GM12878 (cell line): Measurements from ENCODE around the gene RACGAP1. TPM values are rescaled to one million over a fixed set of nuclear protein-coding genes. Genes with fewer than 3 reads are reported as not detected.

Experiments
- BACH1 ChIP-seq: fragments of 450-650 bp; IDR thresholded peaks from 2 replicates; pipeline ENCODE4 v1.6.1; 2017; ENCODE audit warnings: mild to moderate bottlenecking, borderline replicate concordance
- CHD4 ChIP-seq: fragments of 200-600 bp; sonication (generic); IDR thresholded peaks from 2 replicates; pipeline ENCODE4 v1.6.1; 2016; ENCODE audit warnings: mild to moderate bottlenecking
- EZH2 ChIP-seq: IDR thresholded peaks from 2 replicates; pipeline ENCODE4 v1.6.1; 2012; ENCODE audit warnings: low read depth, mild to moderate bottlenecking, control low read depth, inconsistent platforms, low read length, borderline replicate concordance; ENCODE audit not compliant: control insufficient read depth
- FOS ChIP-seq: IDR thresholded peaks from 3 replicates; pipeline ENCODE4 v1.6.1; 2011; ENCODE audit warnings: borderline replicate concordance; ENCODE audit not compliant: insufficient read length; ENCODE audit errors: extremely low read depth
- IRF4 ChIP-seq: IDR thresholded peaks from 2 replicates; pipeline ENCODE4 v1.6.1; 2011; ENCODE audit warnings: low read depth, low read length
- MEF2B ChIP-seq: fragments of 450-650 bp; IDR thresholded peaks from 2 replicates; pipeline ENCODE4 v1.6.1; 2018; ENCODE audit warnings: mild to moderate bottlenecking, moderate library complexity; ENCODE audit not compliant: partially characterized antibody, poor library complexity, severe bottlenecking
- MYC ChIP-seq: IDR thresholded peaks from 2 replicates; pipeline ENCODE4 v1.6.1; 2011; ENCODE audit warnings: mild to moderate bottlenecking, low read length, moderate library complexity, inconsistent platforms; ENCODE audit not compliant: insufficient read depth, insufficient replicate concordance, insufficient read length, severe bottlenecking
- NFYA ChIP-seq: IDR thresholded peaks from 2 replicates; pipeline ENCODE4 v1.6.1; 2011; ENCODE audit warnings: low read depth, mild to moderate bottlenecking, low read length, improper control_type of control experiment, borderline replicate concordance
- NR2C1 ChIP-seq: fragments of 450-650 bp; IDR thresholded peaks from 2 replicates; pipeline ENCODE4 v1.6.1; 2017; ENCODE audit warnings: antibody characterized with exemption, mild to moderate bottlenecking, moderate library complexity
- PAX8 ChIP-seq: fragments of 450-650 bp; IDR thresholded peaks from 2 replicates; pipeline ENCODE4 v1.6.1; 2017; ENCODE audit warnings: mild to moderate bottlenecking, moderate library complexity
- POLR2AphosphoS5 ChIP-seq: IDR thresholded peaks from 2 replicates; pipeline ENCODE4 v1.6.1; 2011; ENCODE audit warnings: mild to moderate bottlenecking, low read length, inconsistent platforms
- RAD21 ChIP-seq: IDR thresholded peaks from 2 replicates; pipeline ENCODE4 v1.6.1; 2011; ENCODE audit warnings: mild to moderate bottlenecking, low read depth, low read length, moderate library complexity; ENCODE audit not compliant: insufficient read depth
- RELA ChIP-seq: fragments of 450-650 bp; IDR thresholded peaks from 2 replicates; pipeline ENCODE4 v1.8.0; 2014; ENCODE audit warnings: borderline replicate concordance; ENCODE audit not compliant: partially characterized antibody
- RFX5 ChIP-seq: IDR thresholded peaks from 2 replicates; pipeline ENCODE4 v1.6.1; 2011; ENCODE audit warnings: low read depth, low read length, improper control_type of control experiment
- SIX5 ChIP-seq: IDR thresholded peaks from 2 replicates; pipeline ENCODE4 v1.6.1; 2011; ENCODE audit warnings: mild to moderate bottlenecking, low read depth, low read length, moderate library complexity; ENCODE audit not compliant: severe bottlenecking
- SMAD5 ChIP-seq: IDR thresholded peaks from 2 replicates; pipeline ENCODE4 v1.6.1; 2016; ENCODE audit warnings: antibody characterized with exemption, low read depth
- TCF3 ChIP-seq: IDR thresholded peaks from 2 replicates; pipeline ENCODE4 v1.6.1; 2012; ENCODE audit warnings: low read depth, mild to moderate bottlenecking, low read length, borderline replicate concordance; ENCODE audit not compliant: insufficient read depth
- polyA plus RNA-seq, 11 experiments: library from polyadenylated mRNA; depleted of rRNA in 4 of 11; unstranded in 6 of 11; stranded (reverse) in 5 of 11; fragments of >200 nt; fragmentation: Nextera tagmentation in 4 of 11; fragmentation: Illumina TruSeq in 1 of 11; extraction: Ambion mirVana in 4 of 11; extraction: Trizol in 1 of 11; gene quantifications; 1 replicate in 1 of 11; 2 replicates in 10 of 11; pipeline versions ENCODE4 v1.2.1 to v1.2.3, GENCODE V29; 2011 to 2016; ENCODE audit warnings: inconsistent platforms in 2 of 11, missing spikeins in 2 of 11, low read depth in 1 of 11
- total RNA-seq, 4 experiments: library from RNA; depleted of rRNA in 3 of 4; stranded (reverse); fragments of >200 nt in 3 of 4; fragmentation: Illumina TruSeq in 1 of 4; extraction: Trizol in 1 of 4; gene quantifications; 2 replicates each; pipeline versions ENCODE4 v1.2.1 to v1.2.3, GENCODE V29; 2013 to 2021
- TF ChIP-seq, protein P1 (sequence below): IDR thresholded peaks from 2 replicates; pipeline ENCODE4 v1.6.1; 2011; ENCODE audit warnings: low read depth, mild to moderate bottlenecking, low read length, moderate library complexity, borderline replicate concordance; ENCODE audit errors: extremely low read depth
- TF ChIP-seq, protein P2 (sequence below): fragments of 450-650 bp; IDR thresholded peaks from 2 replicates; pipeline ENCODE4 v1.6.1; 2017; ENCODE audit warnings: low read depth, mild to moderate bottlenecking, moderate library complexity
- TF ChIP-seq, protein P3 (sequence below): fragments of 150-350 bp; IDR thresholded peaks from 2 replicates; pipeline ENCODE4 v1.6.1; 2016; ENCODE audit warnings: low read depth, low read length
- TF ChIP-seq, protein P4 (sequence below): fragments of 450-650 bp; IDR thresholded peaks from 2 replicates; pipeline ENCODE4 v1.6.1; 2016; ENCODE audit warnings: mild to moderate bottlenecking
- TF ChIP-seq, protein P5 (sequence below): IDR thresholded peaks from 2 replicates; pipeline ENCODE4 v1.6.1; 2011; ENCODE audit warnings: low read depth, low read length, improper control_type of control experiment, borderline replicate concordance

The RACGAP1 gene
- total and polyA plus RNA-seq, 10 of the 15 experiments (the other 5 are each of a cell fraction or from before 2014, with no cell fraction given), result 32.4 to 87.9 (median 76.2) TPM

DNA sequence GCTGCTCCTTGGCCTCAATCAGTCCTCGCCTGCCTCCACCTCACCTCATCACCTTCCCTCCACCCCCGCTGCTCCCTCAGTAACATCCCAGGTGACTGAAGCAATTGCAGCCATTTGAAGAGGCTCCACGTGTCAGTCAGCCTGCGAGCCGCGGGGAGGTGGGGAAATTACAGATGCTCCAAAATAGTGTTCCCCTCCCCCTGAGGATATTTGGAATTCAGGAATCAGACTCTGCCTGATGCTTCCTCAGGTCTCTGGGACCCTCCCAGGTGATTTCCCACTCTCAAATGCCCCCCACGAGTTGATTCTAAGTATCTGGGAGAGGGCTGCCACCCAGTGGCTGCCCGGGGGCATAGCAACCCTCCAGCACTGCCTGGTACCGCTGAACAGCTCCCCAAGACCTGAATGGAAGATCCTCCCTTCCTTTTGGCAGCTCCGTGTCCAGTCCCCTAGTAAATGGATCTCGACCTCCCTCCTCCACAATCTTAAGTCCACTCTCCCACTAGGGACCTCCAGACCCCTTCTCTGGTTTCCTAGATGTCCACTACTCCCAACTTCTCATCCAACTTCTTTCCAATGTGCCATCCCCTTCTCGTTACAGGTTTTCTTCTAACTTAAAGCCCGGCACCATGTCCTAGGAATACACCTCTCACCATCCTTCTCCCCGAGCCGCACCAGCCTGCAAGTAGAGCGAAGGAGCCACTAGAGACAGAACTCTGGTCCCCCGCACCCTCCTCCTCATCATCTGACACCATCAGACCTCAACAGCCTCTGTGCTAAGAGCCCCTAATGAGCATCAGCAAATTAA lies 30.7 kb upstream of the RACGAP1 start (continued):
- TF ChIP-seq, protein P1, sequence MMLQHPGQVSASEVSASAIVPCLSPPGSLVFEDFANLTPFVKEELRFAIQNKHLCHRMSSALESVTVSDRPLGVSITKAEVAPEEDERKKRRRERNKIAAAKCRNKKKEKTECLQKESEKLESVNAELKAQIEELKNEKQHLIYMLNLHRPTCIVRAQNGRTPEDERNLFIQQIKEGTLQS, result no peak
- no peak for TF ChIP-seq NFYA
- no peak for TF ChIP-seq TCF3
- TF ChIP-seq BACH1, result no peak
- TF ChIP-seq MYC, result no peak
- TF ChIP-seq RELA, result peak; percentile 70
- TF ChIP-seq SMAD5, result no peak
- TF ChIP-seq, protein P2, sequence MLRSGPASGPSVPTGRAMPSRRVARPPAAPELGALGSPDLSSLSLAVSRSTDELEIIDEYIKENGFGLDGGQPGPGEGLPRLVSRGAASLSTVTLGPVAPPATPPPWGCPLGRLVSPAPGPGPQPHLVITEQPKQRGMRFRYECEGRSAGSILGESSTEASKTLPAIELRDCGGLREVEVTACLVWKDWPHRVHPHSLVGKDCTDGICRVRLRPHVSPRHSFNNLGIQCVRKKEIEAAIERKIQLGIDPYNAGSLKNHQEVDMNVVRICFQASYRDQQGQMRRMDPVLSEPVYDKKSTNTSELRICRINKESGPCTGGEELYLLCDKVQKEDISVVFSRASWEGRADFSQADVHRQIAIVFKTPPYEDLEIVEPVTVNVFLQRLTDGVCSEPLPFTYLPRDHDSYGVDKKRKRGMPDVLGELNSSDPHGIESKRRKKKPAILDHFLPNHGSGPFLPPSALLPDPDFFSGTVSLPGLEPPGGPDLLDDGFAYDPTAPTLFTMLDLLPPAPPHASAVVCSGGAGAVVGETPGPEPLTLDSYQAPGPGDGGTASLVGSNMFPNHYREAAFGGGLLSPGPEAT, result 0 out of 2 replicates have a peak, but pooled peaks have one; percentile 35
- TF ChIP-seq RFX5, result no peak
- peak; percentile 79 for TF ChIP-seq RAD21
- TF ChIP-seq, protein P3, sequence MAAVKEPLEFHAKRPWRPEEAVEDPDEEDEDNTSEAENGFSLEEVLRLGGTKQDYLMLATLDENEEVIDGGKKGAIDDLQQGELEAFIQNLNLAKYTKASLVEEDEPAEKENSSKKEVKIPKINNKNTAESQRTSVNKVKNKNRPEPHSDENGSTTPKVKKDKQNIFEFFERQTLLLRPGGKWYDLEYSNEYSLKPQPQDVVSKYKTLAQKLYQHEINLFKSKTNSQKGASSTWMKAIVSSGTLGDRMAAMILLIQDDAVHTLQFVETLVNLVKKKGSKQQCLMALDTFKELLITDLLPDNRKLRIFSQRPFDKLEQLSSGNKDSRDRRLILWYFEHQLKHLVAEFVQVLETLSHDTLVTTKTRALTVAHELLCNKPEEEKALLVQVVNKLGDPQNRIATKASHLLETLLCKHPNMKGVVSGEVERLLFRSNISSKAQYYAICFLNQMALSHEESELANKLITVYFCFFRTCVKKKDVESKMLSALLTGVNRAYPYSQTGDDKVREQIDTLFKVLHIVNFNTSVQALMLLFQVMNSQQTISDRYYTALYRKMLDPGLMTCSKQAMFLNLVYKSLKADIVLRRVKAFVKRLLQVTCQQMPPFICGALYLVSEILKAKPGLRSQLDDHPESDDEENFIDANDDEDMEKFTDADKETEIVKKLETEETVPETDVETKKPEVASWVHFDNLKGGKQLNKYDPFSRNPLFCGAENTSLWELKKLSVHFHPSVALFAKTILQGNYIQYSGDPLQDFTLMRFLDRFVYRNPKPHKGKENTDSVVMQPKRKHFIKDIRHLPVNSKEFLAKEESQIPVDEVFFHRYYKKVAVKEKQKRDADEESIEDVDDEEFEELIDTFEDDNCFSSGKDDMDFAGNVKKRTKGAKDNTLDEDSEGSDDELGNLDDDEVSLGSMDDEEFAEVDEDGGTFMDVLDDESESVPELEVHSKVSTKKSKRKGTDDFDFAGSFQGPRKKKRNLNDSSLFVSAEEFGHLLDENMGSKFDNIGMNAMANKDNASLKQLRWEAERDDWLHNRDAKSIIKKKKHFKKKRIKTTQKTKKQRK, result no peak
- TF ChIP-seq IRF4, result 0 out of 2 replicates have a peak, but pooled peaks have one; percentile 11
- TF ChIP-seq CHD4, result no peak
- TF ChIP-seq EZH2, result no peak
- TF ChIP-seq, protein P4, sequence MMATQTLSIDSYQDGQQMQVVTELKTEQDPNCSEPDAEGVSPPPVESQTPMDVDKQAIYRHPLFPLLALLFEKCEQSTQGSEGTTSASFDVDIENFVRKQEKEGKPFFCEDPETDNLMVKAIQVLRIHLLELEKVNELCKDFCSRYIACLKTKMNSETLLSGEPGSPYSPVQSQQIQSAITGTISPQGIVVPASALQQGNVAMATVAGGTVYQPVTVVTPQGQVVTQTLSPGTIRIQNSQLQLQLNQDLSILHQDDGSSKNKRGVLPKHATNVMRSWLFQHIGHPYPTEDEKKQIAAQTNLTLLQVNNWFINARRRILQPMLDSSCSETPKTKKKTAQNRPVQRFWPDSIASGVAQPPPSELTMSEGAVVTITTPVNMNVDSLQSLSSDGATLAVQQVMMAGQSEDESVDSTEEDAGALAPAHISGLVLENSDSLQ, result peak; percentile 79
- no peak for TF ChIP-seq FOS
- TF ChIP-seq, protein P5, sequence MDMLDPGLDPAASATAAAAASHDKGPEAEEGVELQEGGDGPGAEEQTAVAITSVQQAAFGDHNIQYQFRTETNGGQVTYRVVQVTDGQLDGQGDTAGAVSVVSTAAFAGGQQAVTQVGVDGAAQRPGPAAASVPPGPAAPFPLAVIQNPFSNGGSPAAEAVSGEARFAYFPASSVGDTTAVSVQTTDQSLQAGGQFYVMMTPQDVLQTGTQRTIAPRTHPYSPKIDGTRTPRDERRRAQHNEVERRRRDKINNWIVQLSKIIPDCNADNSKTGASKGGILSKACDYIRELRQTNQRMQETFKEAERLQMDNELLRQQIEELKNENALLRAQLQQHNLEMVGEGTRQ, result no peak
- TF ChIP-seq NR2C1, result no peak
- no peak for TF ChIP-seq POLR2AphosphoS5
- no peak for TF ChIP-seq SIX5
- no peak for TF ChIP-seq MEF2B
- TF ChIP-seq PAX8, result no peak
